ENCODE results near the gene COA5.
"Not testable (repeated sequence)": the region's sequence is repeated elsewhere in the genome, so short reads cannot be mapped to it uniquely, and the experiment has no call there.

The COA5 gene

GRCh38 chr2:98605076-98605475 lies 3.2 kb downstream of the COA5 start:
- DNase-seq: no peak

GRCh38 chr2:98604547-98604946 lies 3.8 kb downstream of the COA5 start:
- no peak for DNase-seq

- DNase-seq: no peak
Measured at GRCh38 chr2:98601532-98602132, 6.7 kb downstream of the COA5 start.

GRCh38 chr2:98598781-98599428 lies 9.4 kb downstream of the COA5 start:
- no peak for DNase-seq

- not testable (repeated sequence) for DNase-seq
Measured at GRCh38 chr2:98594665-98595064, 13.6 kb downstream of the COA5 start.

GRCh38 chr2:98592565-98592964 lies 15.7 kb downstream of the COA5 start:
- DNase-seq: no peak

- DNase-seq: no peak
Measured at GRCh38 chr2:98589489-98589888, 18.8 kb downstream of the COA5 start.

GRCh38 chr2:98588880-98589431 lies 19.4 kb downstream of the COA5 start:
- no peak for DNase-seq

GRCh38 chr2:98586551-98587140 lies 21.7 kb downstream of the COA5 start:
- no peak for DNase-seq

- DNase-seq: no peak
Measured at GRCh38 chr2:98585386-98585785, 22.9 kb downstream of the COA5 start.

GRCh38 chr2:98583816-98584618 lies 24.3 kb downstream of the COA5 start:
- DNase-seq: no peak

GRCh38 chr2:98583276-98583675 lies 25.0 kb downstream of the COA5 start:
- no peak for DNase-seq

GRCh38 chr2:98582523-98582922 lies 25.8 kb downstream of the COA5 start:
- DNase-seq: no peak

- DNase-seq: no peak
Measured at GRCh38 chr2:98580656-98581284, 27.5 kb downstream of the COA5 start.

GRCh38 chr2:98579926-98580325 lies 28.4 kb downstream of the COA5 start:
- DNase-seq: no peak

GRCh38 chr2:98578231-98578630 lies 30.1 kb downstream of the COA5 start:
- DNase-seq: no peak

GRCh38 chr2:98577313-98577712 lies 31.0 kb downstream of the COA5 start:
- DNase-seq: no peak

GRCh38 chr2:98576666-98577312 lies 31.5 kb downstream of the COA5 start:
- no peak for DNase-seq

- DNase-seq: no peak
Measured at GRCh38 chr2:98573426-98573825, 34.9 kb downstream of the COA5 start.

GRCh38 chr2:98572676-98573075 lies 35.6 kb downstream of the COA5 start:
- DNase-seq: no peak

- DNase-seq: no peak
Measured at GRCh38 chr2:98572211-98572610, 36.1 kb downstream of the COA5 start.

- no peak for DNase-seq
Measured at GRCh38 chr2:98571796-98572195, 36.5 kb downstream of the COA5 start.
